Suppressor macrophage treated with lipopolysaccharide for 1 hour (primary cell): Measurements from ENCODE around the gene GRB14.
"Not testable (repeated sequence)": the region's sequence is repeated elsewhere in the genome, so short reads cannot be mapped to it uniquely, and the experiment has no call there.

Experiments
- DNase-seq, 3 donors: peaks; one replicate each; pipeline ENCODE4 v3.0.0-alpha.2; 2020 to 2022

GRB14 gene

GRCh38 chr2:164620873-164621763 lies at the start of gene GRB14:
TSS of gene GRB14 (minus strand) at chr2:164621482. CDS start at chr2:164621309, 173 bp downstream.
- DNase-seq = peak in 1 of 3 donors; percentile 2

GRCh38 chr2:164669291-164669690 lies 48.0 kb upstream of the GRB14 start:
- DNase-seq = no peak

- no peak for DNase-seq
These were observed 46.3 kb upstream of the GRB14 start for GRCh38 chr2:164667566-164667965.

GRCh38 chr2:164664070-164664469 lies 42.8 kb upstream of the GRB14 start:
- DNase-seq = no peak

GRCh38 chr2:164662868-164663631 lies 41.8 kb upstream of the GRB14 start:
- no peak for DNase-seq

- DNase-seq = no peak
These were observed 40.8 kb upstream of the GRB14 start for GRCh38 chr2:164662066-164662465.

- DNase-seq = peak in 2 of 3 donors; percentile 29 to 31
These were observed 40.1 kb upstream of the GRB14 start for GRCh38 chr2:164661349-164661748.

- DNase-seq = peak in 1 of 3 donors; percentile 0
These were observed 35.8 kb upstream of the GRB14 start for GRCh38 chr2:164657129-164657528.

- no peak for DNase-seq
These were observed 34.5 kb upstream of the GRB14 start for GRCh38 chr2:164655750-164656149.

GRCh38 chr2:164655336-164655735 lies 34.1 kb upstream of the GRB14 start:
- no peak for DNase-seq

GRCh38 chr2:164651361-164651760 lies 30.1 kb upstream of the GRB14 start:
- no peak for DNase-seq

- DNase-seq = no peak
These were observed 22.9 kb upstream of the GRB14 start for GRCh38 chr2:164644036-164644700.

- no peak for DNase-seq
These were observed 21.8 kb upstream of the GRB14 start for GRCh38 chr2:164642946-164643555.

GRCh38 chr2:164642268-164642667 lies 21.0 kb upstream of the GRB14 start:
- DNase-seq = no peak

GRCh38 chr2:164628319-164628718 lies 7.0 kb upstream of the GRB14 start:
- not testable (repeated sequence) for DNase-seq

- DNase-seq = peak in 1 of 3 donors; percentile 12
These were observed 4.2 kb upstream of the GRB14 start for GRCh38 chr2:164625378-164625971.

- DNase-seq = no peak
These were observed 3.0 kb upstream of the GRB14 start for GRCh38 chr2:164624316-164624715.

- no peak for DNase-seq
These were observed 1.2 kb upstream of the GRB14 start for GRCh38 chr2:164622338-164623106.

GRCh38 chr2:164621764-164622105 lies 453 bp upstream of the GRB14 start:
- no peak for DNase-seq

GRCh38 chr2:164620457-164620856 lies 825 bp downstream of the GRB14 start:
- no peak for DNase-seq

GRCh38 chr2:164617466-164617865 lies 3.8 kb downstream of the GRB14 start:
- DNase-seq = no peak
